ENCODE measurements around the gene FADS2.

GRCh38 chr11:61907871-61908729, 80.0 kb downstream of the FADS2 start:
- TF ChIP-seq MYC (IDR thresholded peaks at IDR 0.05; ENCODE audit: borderline replicate concordance, low read length) (no peak), RAD21 (conservative IDR thresholded peaks at IDR 0.05 in 1 of 2, IDR thresholded peaks at IDR 0.05 in 1 of 2) (no peak), ELK1 (IDR thresholded peaks at IDR 0.05; ENCODE audit: low read depth, low read length) (no peak), ZSCAN20 (CRISPR knock-in tag; IDR thresholded peaks at IDR 0.05) (no peak), POLR2A (IDR thresholded peaks at IDR 0.05; ENCODE audit: low read length) (no peak), CTCF (IDR thresholded peaks at IDR 0.05) (no peak), BHLHE40 (IDR thresholded peaks at IDR 0.05; ENCODE audit: low read depth, low read length) (no peak), HMGXB4 (CRISPR knock-in tag; IDR thresholded peaks at IDR 0.05; ENCODE audit: borderline replicate concordance) (no peak)

Data from A549 (cell line).